Tibial nerve (tissue), 4 donors: ENCODE data around the gene DENND5B. TPM values are rescaled to one million over a fixed set of nuclear protein-coding genes. Genes with fewer than 3 reads are reported as not detected.

Source experiments
- DNase-seq, 2 donors: peaks; one replicate each; pipeline ENCODE4 v3.0.0-alpha.2; 2019; ENCODE audit warnings: low spot score in 2 of 2
- H3K27ac ChIP-seq, 4 donors: fragments of 200-600 bp; sonication (generic) in 3 of 4; one replicate each; pipeline ENCODE4 v1.5.1; 2017 to 2019; ENCODE audit warnings: mild to moderate bottlenecking in 1 of 4
- H3K27me3 ChIP-seq, 2 donors: fragments of 200-600 bp; sonication (generic) in 1 of 2; one replicate each; pipeline versions ENCODE4 v1.5.1 to v1.6.0; 2017 to 2019
- H3K36me3 ChIP-seq, 3 donors: fragments of 200-600 bp; sonication (generic); one replicate each; pipeline ENCODE4 v1.5.1; 2018 to 2019
- H3K4me1 ChIP-seq, 4 donors: fragments of 200-600 bp; sonication (generic) in 3 of 4; one replicate each; pipeline ENCODE4 v1.5.1; 2017 to 2019
- H3K4me3 ChIP-seq, 4 donors: fragments of 200-600 bp; sonication (generic) in 3 of 4; one replicate each; pipeline ENCODE4 v1.5.1; 2017 to 2019; ENCODE audit warnings: mild to moderate bottlenecking in 1 of 4, moderate library complexity in 1 of 4
- H3K9me3 ChIP-seq, 4 donors: fragments of 200-600 bp; sonication (generic) in 3 of 4; one replicate each; pipeline ENCODE4 v1.5.1; 2017 to 2019
- CTCF ChIP-seq, 5 experiments: fragments of 200-600 bp in 3 of 5; fragments of 450-650 bp in 2 of 5; sonication (generic) in 3 of 5; IDR thresholded peaks; one replicate each; pipeline ENCODE4 v1.5.1; 2016 to 2019; ENCODE audit warnings: antibody characterized with exemption in 5 of 5, mild to moderate bottlenecking in 3 of 5, moderate library complexity in 2 of 5
- EP300 ChIP-seq, 2 donors: sonication (generic); formaldehyde crosslinking; IDR thresholded peaks; one replicate each; pipeline ENCODE4 v1.6.1; 2017; ENCODE audit warnings: antibody characterized with exemption in 2 of 2, mild to moderate bottlenecking in 1 of 2
- POLR2A ChIP-seq, 2 donors: fragments of 450-650 bp; IDR thresholded peaks; one replicate each; pipeline ENCODE4 v1.6.1; 2017; ENCODE audit warnings: antibody characterized with exemption in 2 of 2, mild to moderate bottlenecking in 2 of 2, moderate library complexity in 2 of 2
- WGBS, 2 donors: methylation state at CpG; one replicate each; pipeline ENCODE4 v1.1.5; 2018; 5-methylcytosine and 5-hydroxymethylcytosine counted together
- total RNA-seq, 4 donors: library from RNA; depleted of rRNA; stranded (reverse); fragments of >200 nt; gene quantifications; one replicate each; pipeline ENCODE4 v1.1.0, GENCODE V29; 2016

DENND5B gene
- total RNA-seq, 4 donors from 2014 or later = 22.6 to 55.7 (median 42.8) TPM

GRCh38 chr12:31362759-31363415 is 228.0 kb downstream of the DENND5B start:
- WGBS, 2 donors = 37% methylated on average over 6 of the region's 6 CpGs
- H3K4me3 ChIP-seq = no peak overlapping the region
- peak overlapping the region in 1 of 4 donors; percentile 12 for H3K27ac ChIP-seq
- H3K36me3 ChIP-seq = no peaks in the 10 kb centered on the region
- DNase-seq = peak in 1 of 2 donors; percentile 4
- H3K27me3 ChIP-seq = no peaks in the 10 kb centered on the region
- no peaks in the 10 kb centered on the region for H3K9me3 ChIP-seq
- TF ChIP-seq CTCF (IDR thresholded peaks at IDR 0.05) (no peak), POLR2A (IDR thresholded peaks at IDR 0.05) (no peak), EP300 (IDR thresholded peaks at IDR 0.05) (no peak)
- H3K4me1 ChIP-seq = peaks cover 0 to 9% (median 0%) of the 10 kb centered on the region in 4 donors

GRCh38 chr12:31362115-31362758 is 228.7 kb downstream of the DENND5B start:
- 40 to 51% methylated on average over 13 of the region's 13 CpGs for WGBS, 2 donors
- Histone ChIP-seq H3K9me3 (no peaks in the 10 kb centered on the region), H3K4me3 (no peak overlapping the region), H3K4me1 (peaks cover 0 to 9% (median 0%) of the 10 kb centered on the region in 4 donors), H3K27me3 (no peaks in the 10 kb centered on the region), H3K27ac (no peak overlapping the region), H3K36me3 (no peaks in the 10 kb centered on the region)
- no peak for TF ChIP-seq POLR2A (IDR thresholded peaks at IDR 0.05)
- no peak for TF ChIP-seq CTCF (IDR thresholded peaks at IDR 0.05)
- no peak for TF ChIP-seq EP300 (IDR thresholded peaks at IDR 0.05)
- no peak for DNase-seq

GRCh38 chr12:31361730-31362114 is 229.2 kb downstream of the DENND5B start:
- H3K36me3 ChIP-seq = no peaks in the 10 kb centered on the region
- no peaks in the 10 kb centered on the region for H3K9me3 ChIP-seq
- peaks cover 0 to 9% (median 0%) of the 10 kb centered on the region in 4 donors for H3K4me1 ChIP-seq
- no peak overlapping the region for H3K27ac ChIP-seq
- 89 to 90% methylated on average over 14 of the region's 14 CpGs for WGBS, 2 donors
- TF ChIP-seq CTCF (IDR thresholded peaks at IDR 0.05) (no peak), POLR2A (IDR thresholded peaks at IDR 0.05) (no peak), EP300 (IDR thresholded peaks at IDR 0.05) (no peak)
- no peaks in the 10 kb centered on the region for H3K27me3 ChIP-seq
- no peak for DNase-seq
- no peak overlapping the region for H3K4me3 ChIP-seq

GRCh38 chr12:31355747-31356107 is 235.2 kb downstream of the DENND5B start:
- 61 to 94% methylated on average over 3 to 4 of the region's 4 CpGs for WGBS, 2 donors
- no peaks in the 10 kb centered on the region for H3K9me3 ChIP-seq
- H3K27me3 ChIP-seq = no peaks in the 10 kb centered on the region
- peaks cover 0 to 6% (median 0%) of the 10 kb centered on the region in 4 donors for H3K4me1 ChIP-seq
- no peaks in the 10 kb centered on the region for H3K36me3 ChIP-seq
- H3K27ac ChIP-seq = no peak overlapping the region
- no peak for DNase-seq
- TF ChIP-seq POLR2A (IDR thresholded peaks at IDR 0.05) (no peak), EP300 (IDR thresholded peaks at IDR 0.05) (no peak), CTCF (IDR thresholded peaks at IDR 0.05) (no peak)
- no peak overlapping the region for H3K4me3 ChIP-seq
